Kidney epithelial cell (primary cell): ENCODE results near the gene ISOC2. TPM values are rescaled to one million over a fixed set of nuclear protein-coding genes. Genes with fewer than 3 reads are reported as not detected.
"Not testable (repeated sequence)": the region's sequence is repeated elsewhere in the genome, so short reads cannot be mapped to it uniquely, and the experiment has no call there.

Source experiments
- DNase-seq: peaks from one replicate; pipeline ENCODE4 v3.0.0-alpha.2; 2010; ENCODE audit warnings: low read depth
- H3K27me3 ChIP-seq: 2 replicates; pipeline ENCODE4 v1.6.0; 2011; ENCODE audit warnings: low read length; ENCODE audit not compliant: control insufficient read depth, insufficient read depth
- H3K36me3 ChIP-seq: 2 replicates; pipeline ENCODE4 v1.5.1; 2011; ENCODE audit warnings: low read length; ENCODE audit not compliant: control insufficient read depth, insufficient read depth
- H3K4me3 ChIP-seq: 2 replicates; pipeline ENCODE4 v1.5.1; 2011; ENCODE audit warnings: low read depth, mild to moderate bottlenecking, control low read depth, low read length
- total RNA-seq: library from RNA; depleted of rRNA; stranded (reverse); fragments of >200 nt; gene quantifications from 2 replicates; pipeline ENCODE4 v1.2.3, GENCODE V29; 2015
- TF ChIP-seq, protein P1 (sequence below): IDR thresholded peaks from 2 replicates; pipeline ENCODE4 v1.5.1; 2011; ENCODE audit warnings: mild to moderate bottlenecking, moderate library complexity, low read length, control low read depth, inconsistent platforms; ENCODE audit not compliant: insufficient read depth, poor library complexity, severe bottlenecking

Gene ISOC2
- total RNA-seq, 1 donor from 2014 or later = 49.8 TPM

DNA sequence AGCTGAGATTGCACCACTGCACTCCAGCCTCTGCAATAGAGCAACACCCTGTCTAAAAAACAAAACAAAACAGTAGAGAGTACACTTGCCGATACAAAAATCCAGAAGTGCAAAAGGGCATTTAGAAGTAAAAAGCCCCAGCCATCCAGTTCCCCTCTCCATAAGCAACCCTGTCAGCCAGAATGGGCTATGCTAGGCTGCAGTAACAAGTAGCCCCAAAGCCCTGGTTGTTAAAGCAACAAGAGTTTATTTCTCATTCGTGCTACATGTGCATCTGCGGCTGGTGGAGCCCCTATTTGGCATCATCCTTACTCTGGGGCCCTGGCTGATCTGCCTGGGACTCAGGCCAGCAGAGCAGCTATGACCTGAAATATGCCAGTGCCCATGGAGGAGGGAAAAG, 36.9 kb downstream of the ISOC2 start:
- peaks cover 7% of the 10 kb centered on the region for H3K27me3 ChIP-seq
- no peak for DNase-seq
- no peaks in the 10 kb centered on the region for H3K36me3 ChIP-seq
- TF ChIP-seq, protein P1, sequence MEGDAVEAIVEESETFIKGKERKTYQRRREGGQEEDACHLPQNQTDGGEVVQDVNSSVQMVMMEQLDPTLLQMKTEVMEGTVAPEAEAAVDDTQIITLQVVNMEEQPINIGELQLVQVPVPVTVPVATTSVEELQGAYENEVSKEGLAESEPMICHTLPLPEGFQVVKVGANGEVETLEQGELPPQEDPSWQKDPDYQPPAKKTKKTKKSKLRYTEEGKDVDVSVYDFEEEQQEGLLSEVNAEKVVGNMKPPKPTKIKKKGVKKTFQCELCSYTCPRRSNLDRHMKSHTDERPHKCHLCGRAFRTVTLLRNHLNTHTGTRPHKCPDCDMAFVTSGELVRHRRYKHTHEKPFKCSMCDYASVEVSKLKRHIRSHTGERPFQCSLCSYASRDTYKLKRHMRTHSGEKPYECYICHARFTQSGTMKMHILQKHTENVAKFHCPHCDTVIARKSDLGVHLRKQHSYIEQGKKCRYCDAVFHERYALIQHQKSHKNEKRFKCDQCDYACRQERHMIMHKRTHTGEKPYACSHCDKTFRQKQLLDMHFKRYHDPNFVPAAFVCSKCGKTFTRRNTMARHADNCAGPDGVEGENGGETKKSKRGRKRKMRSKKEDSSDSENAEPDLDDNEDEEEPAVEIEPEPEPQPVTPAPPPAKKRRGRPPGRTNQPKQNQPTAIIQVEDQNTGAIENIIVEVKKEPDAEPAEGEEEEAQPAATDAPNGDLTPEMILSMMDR = no peak
- H3K4me3 ChIP-seq = no peak overlapping the region

DNA sequence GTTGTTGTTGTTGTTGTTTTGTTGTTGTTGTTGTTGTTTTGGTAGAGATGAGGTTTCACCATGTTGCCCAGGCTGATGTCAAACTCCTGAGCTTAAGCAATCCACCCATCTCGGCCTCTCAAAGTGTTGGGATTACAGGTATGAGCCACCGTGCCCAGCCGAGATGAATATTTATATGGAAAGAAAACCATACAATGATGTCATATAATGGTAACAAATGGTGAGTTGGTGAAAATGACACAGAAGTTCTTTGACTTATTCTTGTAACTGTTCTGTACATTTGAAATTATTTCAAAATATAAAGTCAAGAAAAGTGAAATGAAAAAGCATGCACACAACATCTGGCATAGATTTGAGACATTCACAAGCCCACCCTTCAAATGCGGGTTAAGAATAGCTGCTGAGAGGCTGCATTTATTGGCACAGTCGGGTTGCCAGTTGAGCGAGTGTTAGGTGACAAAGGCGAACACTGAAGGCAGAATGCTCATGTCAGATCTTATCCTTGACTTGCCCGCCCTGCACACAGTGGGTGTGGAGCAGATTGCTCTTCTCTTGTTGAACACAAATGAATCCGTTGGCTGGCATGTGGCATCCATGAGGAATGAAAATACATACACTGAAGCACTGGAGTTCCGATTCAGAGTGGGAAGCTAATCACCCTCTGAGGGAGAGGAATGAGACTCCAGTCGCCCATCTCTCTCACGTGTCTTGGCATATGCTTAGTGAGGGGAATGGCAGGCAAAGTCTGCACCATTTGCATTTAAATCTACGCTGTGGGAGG, 38.0 kb downstream of the ISOC2 start:
- TF ChIP-seq, protein P1 = no peak
- DNase-seq = no peak
- peaks cover 5% of the 10 kb centered on the region for H3K27me3 ChIP-seq
- no peak overlapping the region for H3K4me3 ChIP-seq
- H3K36me3 ChIP-seq = no peaks in the 10 kb centered on the region

DNA sequence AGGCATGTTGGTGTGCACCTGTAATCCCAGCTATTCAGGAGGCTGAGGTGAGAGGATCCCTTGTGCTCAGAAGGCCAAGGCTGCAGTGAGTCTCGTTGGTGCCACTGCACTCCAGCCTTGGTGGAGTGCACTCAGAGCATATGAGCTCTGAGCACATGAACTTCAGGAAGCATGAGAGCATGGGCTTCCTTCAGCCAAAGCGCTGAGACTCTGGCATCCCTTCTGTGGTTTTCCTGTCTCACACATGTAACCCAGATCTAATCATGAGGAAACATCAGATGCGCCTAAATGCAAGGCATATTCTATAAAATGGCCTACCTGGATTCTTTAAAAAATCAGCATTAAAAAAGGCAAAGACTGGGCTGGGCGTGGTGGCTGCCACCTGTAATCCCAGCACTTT, 40.2 kb downstream of the ISOC2 start:
- not testable (repeated sequence) for H3K36me3 ChIP-seq, H3K27me3 ChIP-seq, DNase-seq, H3K4me3 ChIP-seq

DNA sequence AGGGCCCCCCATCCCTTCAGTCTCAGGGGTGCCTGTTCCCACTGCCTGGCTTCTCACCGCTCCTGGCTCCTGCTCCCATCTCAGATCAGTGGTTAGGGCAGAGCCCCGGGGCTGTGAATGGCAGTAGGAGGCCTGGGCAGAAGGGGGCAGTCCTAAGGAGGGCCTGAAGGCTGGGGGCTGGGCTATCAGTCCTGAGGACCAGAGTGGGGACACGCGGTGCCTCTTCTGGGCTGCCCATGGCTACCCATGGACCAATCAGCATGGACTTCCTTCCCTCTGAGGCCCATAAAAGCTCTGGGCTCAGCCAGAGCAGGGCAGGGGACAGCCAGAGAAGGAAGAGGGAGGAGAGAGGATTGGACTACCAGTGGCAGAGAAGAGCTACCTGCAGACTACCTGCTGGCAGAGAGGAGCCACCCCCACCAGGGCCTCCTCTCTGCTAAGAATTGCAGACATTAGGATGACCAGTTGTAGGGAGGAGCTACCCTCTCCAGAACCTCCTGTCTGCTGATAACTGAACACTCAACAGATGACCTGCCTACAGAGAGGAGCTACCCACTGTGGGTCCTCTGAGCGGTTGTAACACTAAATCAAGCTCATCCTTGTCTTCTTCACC, 41.7 kb downstream of the ISOC2 start:
- no peaks in the 10 kb centered on the region for H3K36me3 ChIP-seq
- no peak overlapping the region for H3K4me3 ChIP-seq
- TF ChIP-seq, protein P1 = no peak
- no peak for DNase-seq
- H3K27me3 ChIP-seq = peaks cover 5% of the 10 kb centered on the region

DNA sequence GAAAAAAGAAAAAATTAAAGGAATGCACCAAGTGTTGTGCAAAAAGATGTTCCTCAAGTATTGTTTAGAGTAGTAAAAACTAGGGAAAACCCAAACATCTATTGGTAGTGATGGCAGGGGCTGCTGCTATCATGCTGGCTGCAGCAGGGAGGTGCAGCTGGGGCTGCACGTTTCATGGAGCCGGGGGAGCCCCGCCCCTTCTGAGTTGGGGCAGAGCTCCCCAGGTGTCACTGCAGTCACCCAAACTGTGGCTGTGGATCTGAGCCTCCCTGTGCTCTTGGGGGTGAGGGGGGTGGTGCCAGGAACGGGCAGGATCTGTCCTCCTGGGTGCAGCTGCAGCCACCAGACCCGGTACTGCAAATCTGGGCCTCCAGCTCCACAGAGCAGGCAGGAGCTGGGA, 42.3 kb downstream of the ISOC2 start:
- Histone ChIP-seq H3K36me3 (no peaks in the 10 kb centered on the region), H3K27me3 (peaks cover 5% of the 10 kb centered on the region), H3K4me3 (no peak overlapping the region)
- no peak for DNase-seq
- TF ChIP-seq, protein P1 = no peak

DNA sequence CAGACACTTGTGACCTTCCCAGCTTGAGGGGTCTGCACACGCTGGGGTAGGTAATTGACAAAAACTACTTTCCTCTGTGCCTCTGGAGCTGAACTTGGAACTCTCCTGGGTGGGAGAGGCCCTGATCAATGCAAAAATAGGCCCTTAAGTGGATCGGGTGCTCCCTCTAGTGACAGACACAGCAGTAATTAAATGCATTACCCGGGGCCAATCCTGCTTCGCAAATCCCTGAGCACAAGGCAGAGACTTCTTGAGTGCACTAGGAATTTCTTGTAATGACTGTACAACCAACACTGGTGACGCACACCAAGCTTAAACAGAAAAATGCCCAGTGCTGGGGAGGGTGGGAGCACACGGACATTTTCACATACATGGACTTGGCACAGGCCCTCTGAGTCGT, 43.3 kb downstream of the ISOC2 start:
- peaks cover 3% of the 10 kb centered on the region for H3K27me3 ChIP-seq
- H3K4me3 ChIP-seq = no peak overlapping the region
- H3K36me3 ChIP-seq = no peaks in the 10 kb centered on the region
- TF ChIP-seq, protein P1 = peak; percentile 74
- peak; percentile 50 for DNase-seq
